GM23248 (cell line): ENCODE results near the gene UBXN10.

Source experiments
- EZH2 ChIP-seq: fragments of 200-600 bp; sonication (generic); IDR thresholded peaks from 2 replicates; pipeline ENCODE4 v1.6.1; 2018; ENCODE audit warnings: antibody characterized with exemption, mild to moderate bottlenecking; ENCODE audit not compliant: insufficient read depth, poor library complexity, severe bottlenecking
- EZH2phosphoT487 ChIP-seq: fragments of 200-600 bp; sonication (generic); IDR thresholded peaks from 2 replicates; pipeline ENCODE4 v1.6.1; 2018; ENCODE audit warnings: antibody characterized with exemption, moderate library complexity, mild to moderate bottlenecking, low read depth; ENCODE audit not compliant: insufficient read depth

- TF ChIP-seq EZH2 (no peak), EZH2phosphoT487 (no peak)
These were observed 34.9 kb upstream of the UBXN10 start for GRCh38 chr1:20150969-20151368.
